GM12892 (cell line): Measurements from ENCODE around the gene MOG.

Experiments
- DNase-seq: peaks from one replicate; pipeline ENCODE4 v3.0.0; 2011; ENCODE audit not compliant: insufficient read length
- FAIRE-seq: peaks from 2 replicates; lab custom pipeline; 2011; peaks lifted over from hg19 to GRCh38; lab: Jason Lieb, UNC
- POLR2A ChIP-seq: IDR thresholded peaks from 2 replicates; pipeline ENCODE4 v1.6.1; 2011; ENCODE audit warnings: low read depth, low read length, control low read depth
- POLR2AphosphoS5 ChIP-seq: IDR thresholded peaks from 2 replicates; pipeline ENCODE4 v1.6.1; 2011; ENCODE audit warnings: low read depth, low read length, control low read depth
- TAF1 ChIP-seq: IDR thresholded peaks from 2 replicates; pipeline ENCODE4 v1.6.1; 2011; ENCODE audit warnings: low read depth, mild to moderate bottlenecking, control low read depth, low read length, borderline replicate concordance

Gene MOG

GRCh38 chr6:29710281-29710941 is 53.5 kb downstream of the MOG start:
- no peak for FAIRE-seq
- no peak for TF ChIP-seq TAF1
- no peak for TF ChIP-seq POLR2A
- no peak for TF ChIP-seq POLR2AphosphoS5
- DNase-seq: no peak

DNA sequence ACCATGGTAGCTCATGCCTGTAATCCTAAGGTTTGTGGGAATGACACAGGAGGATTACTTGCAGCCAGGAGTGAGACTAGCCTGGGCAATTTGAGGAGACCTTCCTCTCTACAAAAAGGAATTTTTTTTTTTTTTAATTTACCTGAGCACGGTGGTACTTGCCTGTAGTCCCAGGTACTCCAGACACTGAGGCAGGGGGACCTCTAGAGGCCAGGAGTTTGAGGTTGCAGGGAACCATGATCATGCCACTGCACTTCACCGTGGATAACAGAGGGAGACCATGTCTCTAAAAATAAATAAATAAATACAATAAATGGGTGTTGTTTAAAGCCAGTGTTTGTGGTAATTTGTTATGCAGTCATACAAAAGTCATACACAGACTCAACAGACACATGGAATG is 64.0 kb downstream of the MOG start:
- FAIRE-seq (no peak), DNase-seq (no peak)
- TF ChIP-seq POLR2AphosphoS5 (no peak), TAF1 (no peak), POLR2A (no peak)
